Activated CD4-positive, alpha-beta memory T cell treated with anti-CD3 and anti-CD28 coated beads, Interleukin-2, amount 10 ng/mL, durations not matched to agents 7 days and 5 days (primary cell): Measurements from ENCODE around the gene G3BP2. TPM values are rescaled to one million over a fixed set of nuclear protein-coding genes. Genes with fewer than 3 reads are reported as not detected.
A peak's percentile ranks its signal among the peaks of the same experiment; 100 is the strongest.
"Not testable (repeated sequence)": the region's sequence is repeated elsewhere in the genome, so short reads cannot be mapped to it uniquely, and the experiment has no call there.

Source experiments
- CTCF ChIA-PET: fragments of 350-600 bp; sonication (Branson Sonifier 250); formaldehyde crosslinking; loops from one replicate; lab custom pipeline; 2021; ENCODE audit warnings: antibody characterized with exemption, inconsistent platforms; lab: Charles Lee
- POLR2A ChIA-PET: fragments of 350-600 bp; sonication (Branson Sonifier 250); formaldehyde crosslinking; loops from one replicate; lab custom pipeline; 2021; ENCODE audit warnings: antibody characterized with exemption; lab: Charles Lee
- DNase-seq: peaks from one replicate; pipeline ENCODE4 v3.0.0-alpha.2; 2020
- H3K27ac Mint-ChIP-seq: one replicate; pipeline ENCODE4 v1.8.0; 2021; ENCODE audit warnings: mild to moderate bottlenecking, mixed read lengths
- H3K27me3 Mint-ChIP-seq: one replicate; pipeline ENCODE4 v1.8.0; 2021; ENCODE audit warnings: mixed read lengths
- H3K36me3 Mint-ChIP-seq: one replicate; pipeline ENCODE4 v1.8.0; 2021; ENCODE audit warnings: low read depth, mixed read lengths
- H3K4me1 Mint-ChIP-seq: one replicate; pipeline ENCODE4 v1.8.0; 2021; ENCODE audit warnings: mixed read lengths
- H3K4me3 Mint-ChIP-seq: one replicate; pipeline ENCODE4 v1.8.0; 2021; ENCODE audit warnings: mild to moderate bottlenecking, mixed read lengths
- H3K9me3 Mint-ChIP-seq: one replicate; pipeline ENCODE4 v1.8.0; 2021; ENCODE audit warnings: mixed read lengths
- total RNA-seq, 2 experiments: library from RNA; stranded (reverse); gene quantifications; one replicate each; pipeline ENCODE4 v1.2.3, GENCODE V29; 2021

The G3BP2 gene
- total RNA-seq, 2 experiments from 2014 or later, result 185 to 187 TPM

GRCh38 chr4:75702919-75703411, 29.8 kb upstream of the G3BP2 start:
- no peak for DNase-seq
- no peak overlapping the region for H3K4me3 Mint-ChIP-seq
- POLR2A ChIA-PET, result no interaction called here
- H3K36me3 Mint-ChIP-seq, result no peaks in the 10 kb centered on the region
- peaks cover 19% of the 10 kb centered on the region for H3K4me1 Mint-ChIP-seq
- H3K27me3 Mint-ChIP-seq, result no peaks in the 10 kb centered on the region
- H3K9me3 Mint-ChIP-seq, result no peaks in the 10 kb centered on the region
- CTCF ChIA-PET, result no interaction called here
- no peak overlapping the region for H3K27ac Mint-ChIP-seq

- ChIA-PET CTCF (interaction anchor here (1.5 kb wide), 1 partner anchor 25 kb away, joined by 6 read pairs; the partner anchor contains the start of gene USO1), POLR2A (interaction anchor here (1.3 to 1.8 kb wide), 5 partner anchors 25 to 43 kb away, joined by 3 to 12 read pairs (median 5); partner anchors contain the start of genes G3BP2 and USO1)
- peaks cover 4% of the 10 kb centered on the region for H3K36me3 Mint-ChIP-seq
- peaks cover 2% of the 10 kb centered on the region for H3K9me3 Mint-ChIP-seq
- H3K27me3 Mint-ChIP-seq, result no peaks in the 10 kb centered on the region
- peak overlapping the region; percentile 78 for H3K27ac Mint-ChIP-seq
- H3K4me1 Mint-ChIP-seq, result peaks cover 22% of the 10 kb centered on the region
- no peak for DNase-seq
- H3K4me3 Mint-ChIP-seq, result no peak overlapping the region
Observed at GRCh38 chr4:75699299-75699698, 26.1 kb upstream of the G3BP2 start.

GRCh38 chr4:75698963-75699228, 25.7 kb upstream of the G3BP2 start:
- H3K27ac Mint-ChIP-seq, result peak overlapping the region; percentile 78
- DNase-seq, result no peak
- H3K4me1 Mint-ChIP-seq, result peaks cover 22% of the 10 kb centered on the region
- H3K36me3 Mint-ChIP-seq, result peaks cover 7% of the 10 kb centered on the region
- peak overlapping the region; percentile 9 for H3K4me3 Mint-ChIP-seq
- peaks cover 5% of the 10 kb centered on the region for H3K9me3 Mint-ChIP-seq
- CTCF ChIA-PET, result interaction anchor here (1.5 kb wide), 1 partner anchor 25 kb away, joined by 6 read pairs; the partner anchor contains the start of gene USO1
- POLR2A ChIA-PET, result interaction anchor here (1.3 to 1.8 kb wide), 5 partner anchors 25 to 43 kb away, joined by 3 to 12 read pairs (median 5); partner anchors contain the start of genes G3BP2 and USO1
- no peaks in the 10 kb centered on the region for H3K27me3 Mint-ChIP-seq

- peak overlapping the region; percentile 15 for H3K4me3 Mint-ChIP-seq
- H3K9me3 Mint-ChIP-seq, result peaks cover 5% of the 10 kb centered on the region
- peak; percentile 32 for DNase-seq
- H3K36me3 Mint-ChIP-seq, result peaks cover 8% of the 10 kb centered on the region
- ChIA-PET POLR2A (interaction anchor here (1.3 to 1.8 kb wide), 6 partner anchors 25 to 184 kb away, joined by 3 to 12 read pairs (median 5); partner anchors contain the start of genes G3BP2, RCHY1, THAP6 and USO1), CTCF (interaction anchor here (1.0 to 1.5 kb wide), 2 partner anchors 19 to 25 kb away, joined by 3 to 6 read pairs; partner anchors contain the start of gene USO1)
- peaks cover 22% of the 10 kb centered on the region for H3K4me1 Mint-ChIP-seq
- no peaks in the 10 kb centered on the region for H3K27me3 Mint-ChIP-seq
- H3K27ac Mint-ChIP-seq, result peak overlapping the region; percentile 78
Observed at GRCh38 chr4:75698162-75698962, 25.2 kb upstream of the G3BP2 start.

- Mint-ChIP-seq H3K4me1 (peaks cover 22% of the 10 kb centered on the region), H3K27me3 (no peaks in the 10 kb centered on the region), H3K27ac (no peak overlapping the region), H3K9me3 (peaks cover 5% of the 10 kb centered on the region), H3K4me3 (no peak overlapping the region), H3K36me3 (peaks cover 8% of the 10 kb centered on the region)
- POLR2A ChIA-PET, result interaction anchor here (1.2 to 2.6 kb wide), 2 partner anchors 24 to 28 kb away, joined by 4 to 9 read pairs; partner anchors contain the start of gene USO1
- no peak for DNase-seq
- CTCF ChIA-PET, result interaction anchor here (0.7 kb wide), 1 partner anchor 10 kb away, joined by 6 read pairs; no protein-coding TSS in a partner anchor
Observed at GRCh38 chr4:75696581-75696980, 23.4 kb upstream of the G3BP2 start.

- ChIA-PET POLR2A (interaction anchor here (1.2 to 2.6 kb wide), 2 partner anchors 24 to 29 kb away, joined by 4 to 9 read pairs; partner anchors contain the start of gene USO1), CTCF (interaction anchor here (0.7 kb wide), 1 partner anchor 10 kb away, joined by 6 read pairs; no protein-coding TSS in a partner anchor)
- Mint-ChIP-seq H3K4me3 (no peak overlapping the region), H3K4me1 (peaks cover 22% of the 10 kb centered on the region), H3K9me3 (peaks cover 5% of the 10 kb centered on the region), H3K27me3 (no peaks in the 10 kb centered on the region), H3K36me3 (peaks cover 8% of the 10 kb centered on the region), H3K27ac (no peak overlapping the region)
- no peak for DNase-seq
Observed at GRCh38 chr4:75696071-75696470, 22.9 kb upstream of the G3BP2 start.

GRCh38 chr4:75692066-75692465, 18.9 kb upstream of the G3BP2 start:
- H3K27ac Mint-ChIP-seq, H3K9me3 Mint-ChIP-seq, H3K4me1 Mint-ChIP-seq, H3K4me3 Mint-ChIP-seq, POLR2A ChIA-PET, DNase-seq, H3K27me3 Mint-ChIP-seq: not testable (repeated sequence)
- CTCF ChIA-PET, result interaction anchor here (0.9 to 2.1 kb wide), 2 partner anchors 9 to 32 kb away, joined by 5 to 6 read pairs; partner anchors contain the start of gene USO1
- peaks cover 12% of the 10 kb centered on the region for H3K36me3 Mint-ChIP-seq

GRCh38 chr4:75687125-75687524, 13.9 kb upstream of the G3BP2 start:
- not testable (repeated sequence) for H3K36me3 Mint-ChIP-seq, H3K9me3 Mint-ChIP-seq, H3K4me3 Mint-ChIP-seq, H3K27ac Mint-ChIP-seq, DNase-seq, H3K27me3 Mint-ChIP-seq
- H3K4me1 Mint-ChIP-seq, result peaks cover 32% of the 10 kb centered on the region
- ChIA-PET CTCF (interaction anchor here (1.2 kb wide), 1 partner anchor 37 kb away, joined by 5 read pairs; the partner anchor contains the start of gene USO1), POLR2A (interaction anchor here (4.3 kb wide), 1 partner anchor 15 kb away, joined by 27 read pairs; the partner anchor contains the start of gene G3BP2)

GRCh38 chr4:75686346-75686745, 13.1 kb upstream of the G3BP2 start:
- no peak for DNase-seq
- ChIA-PET CTCF (no interaction called here), POLR2A (interaction anchor here (4.3 kb wide), 1 partner anchor 14 kb away, joined by 27 read pairs; the partner anchor contains the start of gene G3BP2)
- Mint-ChIP-seq H3K27me3 (no peaks in the 10 kb centered on the region), H3K27ac (peak overlapping the region; percentile 5), H3K36me3 (peaks cover 6% of the 10 kb centered on the region), H3K4me3 (no peak overlapping the region), H3K4me1 (peaks cover 34% of the 10 kb centered on the region), H3K9me3 (peaks cover 2% of the 10 kb centered on the region)

GRCh38 chr4:75685546-75686189, 12.5 kb upstream of the G3BP2 start:
- CTCF ChIA-PET, result interaction anchor here (0.7 kb wide), 2 partner anchors 14 to 310 kb away, joined by 3 read pairs; no protein-coding TSS in a partner anchor

GRCh38 chr4:75683482-75684155, 10.4 kb upstream of the G3BP2 start:
- Mint-ChIP-seq H3K27me3 (no peaks in the 10 kb centered on the region), H3K4me1 (peaks cover 34% of the 10 kb centered on the region), H3K36me3 (peaks cover 6% of the 10 kb centered on the region), H3K27ac (no peak overlapping the region), H3K4me3 (no peak overlapping the region), H3K9me3 (peaks cover 2% of the 10 kb centered on the region)
- CTCF ChIA-PET, result interaction anchor here (1.2 to 1.8 kb wide), 2 partner anchors 10 to 39 kb away, joined by 7 read pairs; partner anchors contain the start of gene G3BP2
- POLR2A ChIA-PET, result interaction anchor here (0.6 to 3.3 kb wide), 3 partner anchors 9 to 40 kb away, joined by 3 to 31 read pairs (median 11); partner anchors contain the start of genes G3BP2 and USO1
- no peak for DNase-seq

More at GRCh38 chr4:75685546-75686189, 12.5 kb upstream of the G3BP2 start:
- H3K9me3 Mint-ChIP-seq, result peaks cover 2% of the 10 kb centered on the region
- H3K4me3 Mint-ChIP-seq, result no peak overlapping the region
- POLR2A ChIA-PET, result interaction anchor here (4.3 kb wide), 1 partner anchor 13 kb away, joined by 27 read pairs; the partner anchor contains the start of gene G3BP2
- DNase-seq, result no peak
- H3K27ac Mint-ChIP-seq, result peak overlapping the region; percentile 5
- H3K27me3 Mint-ChIP-seq, result no peaks in the 10 kb centered on the region
- peaks cover 6% of the 10 kb centered on the region for H3K36me3 Mint-ChIP-seq
- H3K4me1 Mint-ChIP-seq, result peaks cover 34% of the 10 kb centered on the region
